ENCODE measurements around the gene IGFBPL1.

GRCh38 chr9:38384990-38385848 lies 39.0 kb downstream of the IGFBPL1 start:
- TF ChIP-seq YY1 (IDR thresholded peaks at IDR 0.05; ENCODE audit: low read depth) (no peak), CREB1 (IDR thresholded peaks at IDR 0.05; ENCODE audit: low read depth) (no peak), REST (IDR thresholded peaks at IDR 0.05; ENCODE audit: low read depth) (no peak), RAD21 (IDR thresholded peaks at IDR 0.05; ENCODE audit: low read depth) (no peak), TCF12 (IDR thresholded peaks at IDR 0.05; ENCODE audit: low read depth) (no peak), NFIC (IDR thresholded peaks at IDR 0.05) (no peak), EGR1 (IDR thresholded peaks at IDR 0.05) (no peak), CEBPB (IDR thresholded peaks at IDR 0.05) (no peak), MAX (IDR thresholded peaks at IDR 0.05) (no peak), TAF1 (IDR thresholded peaks at IDR 0.05; ENCODE audit: low read depth) (no peak)
